Fibroblast of lung (primary cell): ENCODE data around the gene MAP9.

ENCODE experiments used
- EZH2 ChIP-seq: IDR thresholded peaks from 2 replicates; pipeline ENCODE4 v1.5.1; 2012; ENCODE audit warnings: low read length, control low read depth, mild to moderate bottlenecking; ENCODE audit errors: missing control alignments
- TF ChIP-seq, protein P1 (sequence below), 2 donors: IDR thresholded peaks in 1 of 2; conservative IDR thresholded peaks in 1 of 2; 1 replicate in 1 of 2; 2 replicates in 1 of 2; pipeline ENCODE4 v1.5.1; 2011 to 2012; ENCODE audit warnings: low read length in 2 of 2, control low read depth in 1 of 2, inconsistent platforms in 1 of 2, low read depth in 1 of 2, mild to moderate bottlenecking in 1 of 2

DNA sequence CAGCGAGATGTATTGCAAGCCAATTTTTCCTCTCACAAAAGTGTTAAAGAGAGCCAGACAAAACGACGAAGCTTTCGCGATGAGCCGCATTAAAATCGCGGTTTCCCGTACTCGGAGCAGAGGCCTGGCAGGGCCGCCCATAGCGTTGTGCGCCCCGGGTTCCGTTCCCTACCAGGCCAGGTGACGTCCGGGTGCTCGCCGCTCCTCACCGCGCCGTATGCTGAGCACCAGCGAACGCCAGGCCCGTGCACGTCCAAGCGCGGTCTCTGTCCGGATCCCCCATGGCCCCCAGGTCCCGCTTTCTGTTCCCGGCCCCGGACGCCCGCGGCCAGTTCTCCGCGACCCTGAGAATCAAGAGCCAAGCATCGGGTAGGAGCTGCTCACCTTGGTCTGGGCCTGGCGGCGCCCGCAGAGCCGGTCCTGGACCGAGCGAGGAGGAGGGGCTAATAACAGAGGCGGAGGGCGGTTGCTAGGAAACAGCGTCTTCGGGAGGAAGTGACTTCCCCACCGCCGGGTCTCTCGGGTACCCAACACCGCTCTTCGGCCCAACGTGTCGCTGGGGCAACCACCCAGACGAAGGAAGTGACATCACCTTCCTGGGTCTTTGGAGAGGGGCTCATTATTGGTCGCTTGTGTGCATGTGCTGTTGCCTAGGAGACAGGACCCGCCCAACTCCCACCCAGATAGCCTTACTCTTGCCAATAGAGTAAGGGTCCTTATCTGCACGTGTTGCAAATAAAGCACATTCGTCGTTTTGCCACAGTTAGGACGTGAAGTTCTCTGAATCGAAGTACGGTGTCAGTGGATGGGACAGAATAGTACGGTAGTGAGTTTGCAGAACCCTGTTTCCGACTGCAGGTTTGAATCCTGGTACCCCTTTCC, at the start of gene MAP9:
- TF ChIP-seq, protein P1, sequence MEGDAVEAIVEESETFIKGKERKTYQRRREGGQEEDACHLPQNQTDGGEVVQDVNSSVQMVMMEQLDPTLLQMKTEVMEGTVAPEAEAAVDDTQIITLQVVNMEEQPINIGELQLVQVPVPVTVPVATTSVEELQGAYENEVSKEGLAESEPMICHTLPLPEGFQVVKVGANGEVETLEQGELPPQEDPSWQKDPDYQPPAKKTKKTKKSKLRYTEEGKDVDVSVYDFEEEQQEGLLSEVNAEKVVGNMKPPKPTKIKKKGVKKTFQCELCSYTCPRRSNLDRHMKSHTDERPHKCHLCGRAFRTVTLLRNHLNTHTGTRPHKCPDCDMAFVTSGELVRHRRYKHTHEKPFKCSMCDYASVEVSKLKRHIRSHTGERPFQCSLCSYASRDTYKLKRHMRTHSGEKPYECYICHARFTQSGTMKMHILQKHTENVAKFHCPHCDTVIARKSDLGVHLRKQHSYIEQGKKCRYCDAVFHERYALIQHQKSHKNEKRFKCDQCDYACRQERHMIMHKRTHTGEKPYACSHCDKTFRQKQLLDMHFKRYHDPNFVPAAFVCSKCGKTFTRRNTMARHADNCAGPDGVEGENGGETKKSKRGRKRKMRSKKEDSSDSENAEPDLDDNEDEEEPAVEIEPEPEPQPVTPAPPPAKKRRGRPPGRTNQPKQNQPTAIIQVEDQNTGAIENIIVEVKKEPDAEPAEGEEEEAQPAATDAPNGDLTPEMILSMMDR (conservative IDR thresholded peaks at IDR 0.05 in 1 of 2, IDR thresholded peaks at IDR 0.05 in 1 of 2; ENCODE audit: low read depth in 1 of 2, low read length in 2 of 2), result no peak
- no peak for TF ChIP-seq EZH2
